Measurements from ENCODE around the gene SPRR1A.

SPRR1A gene

DNA sequence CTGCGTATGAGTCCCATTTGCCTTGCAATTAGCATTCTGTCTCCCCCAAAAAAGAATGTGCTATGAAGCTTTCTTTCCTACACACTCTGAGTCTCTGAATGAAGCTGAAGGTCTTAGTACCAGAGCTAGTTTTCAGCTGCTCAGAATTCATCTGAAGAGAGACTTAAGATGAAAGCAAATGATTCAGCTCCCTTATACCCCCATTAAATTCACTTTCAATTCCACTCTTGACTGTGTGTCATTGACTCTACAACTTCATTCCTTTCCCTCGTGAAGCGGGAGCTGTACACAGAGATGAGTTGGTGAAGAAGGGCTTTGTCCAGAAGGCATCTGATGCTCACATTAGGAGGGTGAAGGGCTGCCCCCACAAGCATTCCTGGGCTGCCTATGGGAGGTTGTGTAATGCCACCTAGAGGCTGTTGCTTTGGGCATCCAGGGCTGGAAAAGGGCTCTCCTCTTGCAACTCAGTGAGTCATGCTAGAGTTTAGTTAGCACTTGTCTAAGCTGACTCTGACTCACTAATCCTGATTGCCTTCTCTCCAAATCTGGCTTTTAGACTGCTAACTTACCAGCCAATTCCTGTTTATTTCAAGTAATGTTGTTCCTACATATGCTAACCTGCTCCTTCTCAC lies 48.9 kb downstream of the SPRR1A start:
- no peak for DNase-seq

DNA sequence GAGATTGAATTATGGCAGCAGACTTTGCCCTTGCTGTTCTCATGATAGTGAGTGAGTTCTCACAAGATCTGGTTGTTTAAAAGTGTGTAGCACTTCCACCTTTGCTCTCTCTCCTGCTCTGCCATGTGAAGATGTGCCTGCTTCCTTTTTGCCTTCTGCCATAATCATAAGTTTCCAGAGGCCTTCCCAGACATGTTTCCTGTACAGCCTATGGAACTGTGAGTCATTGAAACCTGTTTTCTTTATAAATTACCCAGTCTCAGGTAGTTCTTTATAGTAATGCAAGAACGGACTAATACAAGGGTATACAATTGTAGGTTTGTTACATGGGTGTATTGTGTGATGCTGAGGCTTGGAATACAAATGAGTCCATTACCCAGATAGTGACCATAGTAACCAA lies 51.3 kb downstream of the SPRR1A start:
- DNase-seq, result no peak

Data from GF-D8 (cell line).